WTC11 (cell line): ENCODE data around the gene PRKCE.

Experiments used
- ATF2 ChIP-seq: sonication (generic); formaldehyde crosslinking; IDR thresholded peaks from 2 replicates; pipeline ENCODE4 v1.8.1; 2022; ENCODE audit warnings: low read depth, missing genetic modification reagents, borderline replicate concordance
- CREM ChIP-seq: sonication (generic); formaldehyde crosslinking; IDR thresholded peaks from 2 replicates; pipeline ENCODE4 v1.8.1; 2022; ENCODE audit warnings: mild to moderate bottlenecking, missing genetic modification reagents, moderate library complexity
- CTCF ChIP-seq: fragments of 200-600 bp; IDR thresholded peaks from 2 replicates; pipeline ENCODE4 v1.8.0; 2022; ENCODE audit warnings: antibody characterized with exemption
- ESRRA ChIP-seq: sonication (generic); formaldehyde crosslinking; IDR thresholded peaks from 2 replicates; pipeline ENCODE4 v1.8.1; 2022; ENCODE audit warnings: mild to moderate bottlenecking, missing genetic modification reagents, borderline replicate concordance
- MAX ChIP-seq: sonication (generic); formaldehyde crosslinking; IDR thresholded peaks from 2 replicates; pipeline ENCODE4 v1.8.0; 2022; ENCODE audit warnings: mild to moderate bottlenecking, missing genetic modification reagents

- no peak for TF ChIP-seq CREM
- TF ChIP-seq ATF2 (CRISPR knock-in tag): no peak
- TF ChIP-seq CTCF: no peak
- TF ChIP-seq MAX (CRISPR knock-in tag): no peak
- TF ChIP-seq ESRRA: no peak
Measured at GRCh38 chr2:46050489-46050888, 399.0 kb downstream of the PRKCE start.
